Stimulated activated CD4-positive, alpha-beta T cell treated with anti-CD3 and anti-CD28 coated beads, Interleukin-15, amount 100 ng/mL, for 1 hour (primary cell): ENCODE results near the gene CRTC1.
"Not testable (repeated sequence)": the region's sequence is repeated elsewhere in the genome, so short reads cannot be mapped to it uniquely, and the experiment has no call there.

Source experiments
- DNase-seq, 2 donors: peaks; one replicate each; pipeline ENCODE4 v3.0.0-alpha.2; 2020; ENCODE audit warnings: low read depth in 1 of 2, low spot score in 1 of 2

CRTC1 gene

GRCh38 chr19:18725841-18726770, 42.6 kb downstream of the CRTC1 start:
- no peak for DNase-seq

DNA sequence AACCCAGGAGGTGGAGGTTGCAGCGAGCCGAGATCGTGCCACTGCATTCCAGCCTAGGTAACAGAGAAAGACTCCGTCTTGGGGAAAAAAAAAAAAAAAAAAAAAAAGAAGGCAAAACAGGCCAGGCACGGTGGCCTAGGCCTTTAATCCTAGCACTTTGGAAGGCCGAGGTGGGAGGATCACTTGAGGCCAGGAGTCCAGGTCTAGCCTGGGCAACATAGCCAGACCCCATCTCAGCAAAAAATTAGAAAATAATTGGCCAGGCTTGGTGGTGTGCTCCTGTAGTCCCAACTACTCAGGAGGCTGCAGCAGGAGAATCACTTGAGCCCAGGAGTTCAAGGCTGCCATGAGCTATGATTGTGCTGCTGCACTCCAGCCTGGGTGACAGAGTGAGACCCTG, 43.4 kb downstream of the CRTC1 start:
- no peak for DNase-seq

DNA sequence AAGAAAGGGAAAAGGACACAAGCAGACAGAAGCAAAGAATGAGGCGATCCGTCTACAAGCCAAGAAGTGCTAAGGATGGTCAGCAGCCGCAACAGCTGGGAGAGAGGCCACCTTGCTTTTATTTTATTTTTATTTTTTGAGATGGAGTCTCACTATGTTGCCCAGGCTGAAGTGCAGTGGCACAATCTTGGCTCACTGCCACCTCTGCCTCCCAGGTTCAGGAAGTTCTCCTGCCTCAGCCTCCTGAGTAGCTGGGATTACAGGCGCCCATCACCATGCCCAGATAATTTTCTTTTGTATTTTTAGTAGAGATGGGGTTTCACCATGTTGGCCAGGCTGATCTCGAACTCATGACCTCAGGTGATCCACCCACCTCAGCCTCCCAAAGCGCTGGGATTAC, 44.1 kb downstream of the CRTC1 start:
- DNase-seq = not testable (repeated sequence)

GRCh38 chr19:18729933-18730530, 46.6 kb downstream of the CRTC1 start:
- no peak for DNase-seq

- DNase-seq = no peak
These were observed 47.5 kb downstream of the CRTC1 start for GRCh38 chr19:18730885-18731513.

- no peak for DNase-seq
These were observed 48.1 kb downstream of the CRTC1 start for GRCh38 chr19:18731562-18732008.

DNA sequence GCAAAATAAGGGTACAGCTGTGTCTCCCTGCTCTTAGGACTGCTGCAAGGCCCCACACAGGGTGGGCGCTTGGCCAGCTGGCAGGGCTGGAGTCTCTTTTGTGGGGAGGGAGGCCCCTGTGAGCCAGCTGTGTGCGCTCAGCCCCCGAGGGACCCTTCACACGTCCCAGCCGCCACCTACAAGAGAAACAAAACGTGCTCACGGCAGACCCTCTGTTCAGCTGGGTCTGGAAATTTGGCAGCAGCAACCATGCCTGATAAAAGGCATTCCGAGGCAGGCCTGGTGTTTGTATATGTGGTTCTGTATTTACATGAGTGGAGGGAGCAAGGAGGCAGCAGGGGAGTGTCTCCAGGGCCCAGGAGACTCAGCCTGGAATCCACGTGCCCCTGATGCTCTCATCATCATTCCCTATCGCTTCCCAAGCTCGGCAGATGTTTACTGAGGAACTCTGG, 49.7 kb downstream of the CRTC1 start:
- DNase-seq = no peak

- DNase-seq = not testable (repeated sequence)
These were observed 50.4 kb downstream of the CRTC1 start for GRCh38 chr19:18733762-18734332.

GRCh38 chr19:18735324-18735723, 51.8 kb downstream of the CRTC1 start:
- DNase-seq = no peak

GRCh38 chr19:18735752-18736151, 52.3 kb downstream of the CRTC1 start:
- DNase-seq = no peak

- DNase-seq = no peak
These were observed 53.2 kb downstream of the CRTC1 start for GRCh38 chr19:18736415-18737336.

- DNase-seq = no peak
These were observed 54.0 kb downstream of the CRTC1 start for GRCh38 chr19:18737337-18737953.

GRCh38 chr19:18737954-18738351, 54.5 kb downstream of the CRTC1 start:
- DNase-seq = no peak

DNA sequence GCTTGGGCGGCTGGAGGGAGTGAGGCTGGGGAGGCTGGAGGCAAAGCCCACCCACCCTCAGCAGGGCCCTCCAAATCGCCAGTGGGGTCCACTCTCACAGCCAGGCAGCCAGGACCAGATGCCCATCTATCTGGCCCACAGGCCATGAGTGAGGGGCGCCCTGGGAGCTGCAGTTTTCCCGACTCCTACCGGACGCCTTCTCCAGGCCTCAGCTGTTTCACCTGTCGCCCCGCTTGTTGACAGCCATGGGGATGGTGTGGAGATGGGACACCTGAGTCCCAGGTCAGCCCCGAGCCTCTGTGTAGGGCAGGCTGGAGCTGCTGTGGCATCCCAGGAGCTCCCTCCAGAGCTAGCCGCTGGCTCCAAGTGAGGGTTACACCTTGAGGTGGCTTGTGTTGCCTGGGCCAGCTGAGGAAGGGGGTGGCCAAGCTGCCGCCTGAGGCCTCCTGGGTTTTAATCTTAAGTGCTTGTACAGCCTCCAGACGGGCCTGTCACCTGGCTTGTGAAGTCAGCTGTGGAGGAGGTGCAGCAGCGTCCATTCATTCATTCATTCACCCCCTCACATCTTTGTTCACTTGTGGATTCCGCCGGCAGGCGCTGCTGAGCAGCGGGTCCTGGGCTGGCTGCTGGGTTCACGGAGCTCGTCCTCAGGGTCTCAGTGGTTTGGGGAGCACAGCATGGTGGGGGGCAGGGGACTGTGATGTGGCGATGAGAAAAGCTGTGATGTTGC, 55.6 kb downstream of the CRTC1 start:
- no peak for DNase-seq

- DNase-seq = no peak
These were observed 57.9 kb downstream of the CRTC1 start for GRCh38 chr19:18741124-18742121.

- DNase-seq = no peak
These were observed 58.8 kb downstream of the CRTC1 start for GRCh38 chr19:18742324-18742723.

GRCh38 chr19:18742838-18743783, 59.6 kb downstream of the CRTC1 start:
- no peak for DNase-seq
